Left cardiac atrium (tissue), 4 donors: ENCODE results near the gene ALB. TPM values are rescaled to one million over a fixed set of nuclear protein-coding genes. Genes with fewer than 3 reads are reported as not detected.
"Not testable (repeated sequence)": the region's sequence is repeated elsewhere in the genome, so short reads cannot be mapped to it uniquely, and the experiment has no call there.

ENCODE experiments used
- ATAC-seq, 2 donors: fragments of 200-7000 bp; cut with Tn5 transposase; one replicate each; pipeline ENCODE4 v1.9.1; 2020; ENCODE audit warnings: mild to moderate bottlenecking in 2 of 2, moderate library complexity in 2 of 2
- DNase-seq: peaks from one replicate; pipeline ENCODE4 v3.0.0-alpha.2; 2020
- intact Hi-C, 2 donors: fragments of 100-400 bp; cut with DNase I; formaldehyde crosslinking; loops; one replicate each; pipeline versions ENCODE4 v1.14.1 to v1.15.1; 2022 to 2023
- long read RNA-seq: library from polyadenylated mRNA; unstranded; transcript quantifications from one replicate; pipeline ENCODE4 v2.0.0, GENCODE V29; 2021
- total RNA-seq, 2 donors: library from RNA; stranded (reverse); fragmentation: NEBNext Ultra II Directional; extraction: Animal tissue kit (Norgen Biotek cat#: 25700); gene quantifications; one replicate each; pipeline ENCODE4 v1.2.1, GENCODE V29; 2021
- donor health status: DM: no; HTN: yes; CAD: no.
- donor health status: DM: no; HTN: yes; CAD: no; lungs with severe emphysema.
- donor health status: DM: yes; HTN: yes; CAD: no.
- donor health status: Dilated cardiomyopathy.

The ALB gene
- 1 to 10 TPM; 1.5 to 2.2 TPM for total RNA-seq
- long read RNA-seq = 0 reads

- DNase-seq (no peak), ATAC-seq (no peak)
- intact Hi-C loops = no loop called here
Observed at GRCh38 chr4:73404042-73404441, at the start of gene ALB. Gene ALB (plus strand): TSS chr4:73404287. CDS start chr4:73404328, 41 bp downstream.

DNA sequence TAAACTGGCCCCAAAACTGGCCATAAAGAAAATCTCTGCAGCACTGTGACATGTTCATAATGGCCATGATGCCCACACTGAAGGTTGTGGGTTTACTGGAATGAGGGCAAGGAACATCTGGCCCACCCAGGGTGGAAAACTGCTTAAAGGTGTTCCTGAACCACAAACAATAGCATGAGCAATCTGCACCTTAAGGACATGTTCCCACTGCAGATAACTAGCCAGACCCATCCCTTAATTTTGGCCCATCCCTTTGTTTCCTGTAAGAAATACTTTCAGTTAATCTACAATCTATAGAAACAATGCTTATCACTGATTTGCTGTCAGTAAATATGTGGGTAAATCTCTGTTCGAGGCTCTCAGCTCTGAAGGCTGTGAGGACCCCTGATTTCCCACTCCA, 46.9 kb upstream of the ALB start:
- intact Hi-C loops, ATAC-seq, DNase-seq: not testable (repeated sequence)

DNA sequence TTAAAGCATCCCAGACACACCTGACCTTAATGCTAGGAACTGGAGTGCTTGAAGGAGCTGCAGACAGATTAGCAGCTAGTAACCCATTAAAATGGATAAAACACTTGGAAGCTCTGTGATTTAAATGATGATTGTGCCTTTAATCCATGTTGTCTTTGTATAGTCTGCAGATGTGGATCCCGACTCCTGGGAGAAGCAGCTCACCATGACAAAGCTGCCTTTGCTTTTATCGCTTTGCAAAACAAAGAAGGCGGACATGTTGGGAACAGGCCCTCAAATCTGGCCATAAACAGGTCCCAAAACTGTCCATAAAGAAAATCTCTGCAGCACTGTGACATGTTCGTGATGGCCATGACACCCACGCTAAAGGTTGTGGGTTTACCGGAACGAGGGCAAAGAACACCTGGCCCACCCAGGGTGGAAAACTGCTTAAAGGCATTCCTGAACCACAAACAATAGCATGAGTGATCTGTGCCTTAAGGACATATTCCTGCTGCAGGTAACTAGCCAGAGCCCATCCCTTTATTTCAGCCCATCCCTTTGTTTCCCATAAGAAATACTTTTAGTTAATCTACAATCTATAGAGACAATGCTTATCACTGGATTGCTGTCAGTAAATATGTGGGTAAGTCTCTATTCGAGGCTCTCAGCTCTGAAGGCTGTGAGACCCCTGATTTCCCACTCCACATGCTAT, 34.4 kb upstream of the ALB start:
- ATAC-seq, intact Hi-C loops, DNase-seq: not testable (repeated sequence)

DNA sequence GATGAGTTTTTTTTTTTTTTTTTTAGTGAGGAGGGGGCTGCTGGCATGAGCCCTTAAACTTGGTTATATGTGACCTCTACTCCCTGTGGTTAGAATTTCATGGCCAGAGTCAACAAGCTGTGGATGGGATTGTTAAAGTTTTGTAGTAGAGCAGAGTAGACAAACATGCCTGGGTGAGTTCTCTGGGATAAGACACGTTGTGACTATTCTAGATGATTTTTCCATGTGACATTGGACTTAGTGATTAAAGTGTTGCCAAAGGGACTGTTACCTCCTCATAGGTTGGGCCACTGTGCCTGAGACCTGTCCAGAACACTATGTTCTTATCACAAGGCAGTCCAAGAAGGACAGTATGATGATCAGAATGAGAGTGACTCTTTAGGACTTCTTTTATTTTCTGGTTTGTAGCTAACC, 28.8 kb upstream of the ALB start:
- intact Hi-C loops = no loop called here
- ATAC-seq (no peak), DNase-seq (no peak)

DNA sequence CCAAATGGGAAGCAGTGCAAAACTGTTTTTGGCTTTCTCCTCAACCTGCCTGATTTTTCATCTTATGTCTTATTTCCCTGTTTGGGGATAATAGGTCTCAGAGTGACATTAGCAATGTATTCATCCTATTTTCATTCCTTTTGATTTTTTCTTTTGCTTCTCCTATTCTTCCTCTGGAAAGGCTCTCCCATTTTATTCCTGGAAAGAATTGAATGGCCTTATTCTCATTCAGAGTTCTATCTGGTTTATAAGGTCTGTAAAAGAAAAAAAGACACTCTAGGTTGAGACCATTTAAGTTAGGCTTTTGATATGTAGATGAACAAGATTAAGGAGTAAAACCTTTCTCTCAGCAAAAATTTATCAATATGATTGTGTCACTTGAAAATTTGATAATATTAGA, 27.8 kb upstream of the ALB start:
- no peak for ATAC-seq
- intact Hi-C loops = no loop called here
- no peak for DNase-seq

DNA sequence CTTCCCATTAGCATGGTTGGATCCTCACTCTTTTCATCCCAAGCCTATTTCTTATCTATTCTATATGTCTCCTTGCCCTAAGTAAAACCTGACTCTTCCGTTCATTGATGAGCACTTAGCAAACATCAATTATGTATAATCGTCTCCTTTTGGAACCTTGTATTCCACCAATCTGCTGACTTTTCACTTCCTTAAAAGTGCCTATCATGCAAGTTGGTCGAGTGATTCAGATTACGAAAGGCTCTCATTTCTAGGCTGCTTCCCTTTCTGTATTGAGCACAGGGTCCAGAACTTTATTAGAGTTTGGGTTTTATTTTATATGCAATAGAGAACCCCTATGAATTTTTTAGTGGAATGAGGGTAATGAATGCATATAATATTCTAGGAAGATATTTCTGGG, 27.1 kb upstream of the ALB start:
- intact Hi-C loops = no loop called here
- no peak for ATAC-seq
- DNase-seq = no peak

DNA sequence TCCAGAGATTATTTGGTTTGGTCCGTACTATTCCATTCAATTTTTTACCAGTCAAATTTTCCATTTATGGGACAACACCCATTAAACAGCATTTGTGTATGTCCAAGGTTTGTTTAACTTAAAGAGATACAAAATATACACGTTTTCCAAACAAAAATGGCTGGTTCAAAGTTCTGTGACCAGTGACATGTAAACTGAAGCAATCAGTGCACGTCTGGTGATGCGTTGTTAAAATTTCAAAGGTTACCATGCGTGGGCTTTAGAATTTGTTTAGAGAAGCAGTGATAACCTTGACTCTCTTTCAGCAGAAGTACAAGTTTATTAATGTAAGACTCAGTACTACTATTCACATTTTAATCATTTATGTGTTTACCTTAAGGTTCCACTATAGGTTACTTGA, 25.2 kb upstream of the ALB start:
- ATAC-seq = no peak
- intact Hi-C loops = no loop called here
- no peak for DNase-seq

GRCh38 chr4:73379946-73380345, 24.1 kb upstream of the ALB start:
- no peak for ATAC-seq
- intact Hi-C loops = no loop called here
- DNase-seq = no peak

- DNase-seq (no peak), ATAC-seq (no peak)
- intact Hi-C loops = no loop called here
Observed at GRCh38 chr4:73381214-73381613, 22.9 kb upstream of the ALB start.

- ATAC-seq (no peak), DNase-seq (no peak)
- intact Hi-C loops = no loop called here
Observed at GRCh38 chr4:73383452-73383851, 20.6 kb upstream of the ALB start.

DNA sequence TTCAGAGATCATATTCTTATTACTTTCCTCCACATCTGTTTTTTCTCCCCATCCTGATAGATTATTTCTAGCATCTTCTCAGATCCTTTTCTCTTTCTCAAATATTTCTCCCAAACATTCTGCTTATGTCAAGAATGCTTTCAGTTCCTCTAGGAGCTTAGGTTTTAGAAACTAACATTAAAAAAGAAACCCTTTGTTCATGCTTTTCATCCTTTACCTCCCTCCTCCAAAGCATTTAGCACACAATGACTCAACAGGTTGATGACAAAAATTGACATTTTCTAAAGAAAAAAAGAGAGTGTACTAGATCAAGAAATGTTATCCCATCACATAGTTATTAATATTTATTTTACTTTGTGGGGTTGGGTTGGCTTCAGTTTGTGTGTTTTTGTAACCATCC, 16.5 kb upstream of the ALB start:
- intact Hi-C loops = no loop called here
- DNase-seq (no peak), ATAC-seq (no peak)

DNA sequence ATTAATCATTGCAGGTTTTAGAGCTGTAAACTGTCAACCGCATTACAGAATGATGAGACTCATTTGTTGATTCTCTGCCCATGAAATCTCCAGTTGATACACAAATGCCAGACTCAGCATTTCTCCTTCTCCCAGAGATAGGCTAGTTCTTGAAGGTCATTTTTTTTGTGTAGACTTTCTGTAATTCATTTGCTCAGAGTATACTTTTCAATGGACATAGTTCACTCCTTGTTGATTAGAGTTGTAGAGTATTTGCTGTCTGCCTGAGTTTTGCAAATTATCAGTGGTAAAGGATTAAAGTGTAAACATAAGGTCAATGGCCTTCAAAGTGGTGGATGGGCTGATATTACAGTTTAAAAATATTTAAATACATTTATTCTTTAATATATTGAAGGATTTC, 15.2 kb upstream of the ALB start:
- DNase-seq (no peak), ATAC-seq (no peak)
- intact Hi-C loops = no loop called here

- DNase-seq, ATAC-seq, intact Hi-C loops: not testable (repeated sequence)
Observed at GRCh38 chr4:73389663-73390062, 14.4 kb upstream of the ALB start.

- no peak for ATAC-seq
- intact Hi-C loops = no loop called here
Observed at GRCh38 chr4:73391774-73392173, 12.3 kb upstream of the ALB start.

DNA sequence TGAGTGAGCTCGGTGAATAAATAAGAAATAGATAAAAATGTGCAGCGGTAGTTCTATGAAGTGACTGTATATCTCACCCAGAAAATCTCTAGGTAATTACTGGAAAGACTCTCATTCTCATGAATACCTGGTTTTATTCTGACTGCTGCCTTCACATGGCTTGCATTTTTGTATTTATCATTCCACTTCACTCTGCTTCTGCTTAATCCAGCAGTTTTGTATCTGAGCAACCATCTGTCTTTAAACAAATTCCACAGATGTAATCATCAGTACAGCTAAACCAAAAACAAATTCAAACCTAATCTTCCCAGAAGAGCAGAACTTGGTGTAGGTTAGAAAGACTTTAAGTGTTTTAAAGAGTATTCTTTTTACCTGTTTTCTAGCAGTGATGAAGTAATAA, 11.2 kb upstream of the ALB start:
- intact Hi-C loops = no loop called here
- ATAC-seq (no peak), DNase-seq (no peak)

More at GRCh38 chr4:73391774-73392173, 12.3 kb upstream of the ALB start:
- DNase-seq = no peak

DNA sequence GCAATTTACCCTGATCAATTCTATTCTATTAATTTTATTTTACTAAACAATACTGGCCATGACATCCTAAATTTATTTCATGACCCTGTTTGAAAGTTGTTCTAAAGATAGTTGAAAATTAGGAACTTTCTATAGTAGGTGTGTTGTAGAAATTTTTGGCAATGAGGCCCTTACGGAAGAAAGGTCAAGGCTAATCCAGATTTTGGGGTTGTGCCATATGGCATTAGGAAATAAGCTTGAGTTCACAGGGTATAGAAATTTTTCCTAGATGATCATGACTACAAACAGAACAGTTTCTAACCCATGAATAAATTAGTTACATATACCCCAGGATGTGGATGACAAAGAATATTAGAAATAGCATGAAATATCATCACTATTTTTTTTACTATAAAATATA, 7.8 kb upstream of the ALB start:
- ATAC-seq (no peak), DNase-seq (no peak)
- intact Hi-C loops = no loop called here

GRCh38 chr4:73396993-73397972, 6.8 kb upstream of the ALB start:
- ATAC-seq (no peak), DNase-seq (no peak)
- intact Hi-C loops = no loop called here

GRCh38 chr4:73401412-73401811, 2.7 kb upstream of the ALB start:
- no peak for DNase-seq

GRCh38 chr4:73404457-73404856, 370 bp downstream of the ALB start:
- intact Hi-C loops = no loop called here
- ATAC-seq (no peak), DNase-seq (no peak)

More at GRCh38 chr4:73401412-73401811, 2.7 kb upstream of the ALB start:
- intact Hi-C loops = no loop called here
- no peak for ATAC-seq

GRCh38 chr4:73405138-73405537, 1.1 kb downstream of the ALB start:
- ATAC-seq (no peak), DNase-seq (no peak)
- intact Hi-C loops = no loop called here

- intact Hi-C loops = no loop called here
Observed at GRCh38 chr4:73406548-73406875, 2.4 kb downstream of the ALB start.

More at GRCh38 chr4:73406548-73406875, 2.4 kb downstream of the ALB start:
- no peak for ATAC-seq
- DNase-seq = no peak
